GM08714 (cell line): Measurements from ENCODE around the gene CLEC18C.
"Not testable (repeated sequence)": the region's sequence is repeated elsewhere in the genome, so short reads cannot be mapped to it uniquely, and the experiment has no call there.

Experiments
- H3K4me3 ChIP-seq: fragments of 200-500 bp; sonication (Bioruptor generic); 2 replicates; pipeline ENCODE4 v1.5.1; 2014; ENCODE audit warnings: mild to moderate bottlenecking, low read length, inconsistent platforms

Gene CLEC18C

DNA sequence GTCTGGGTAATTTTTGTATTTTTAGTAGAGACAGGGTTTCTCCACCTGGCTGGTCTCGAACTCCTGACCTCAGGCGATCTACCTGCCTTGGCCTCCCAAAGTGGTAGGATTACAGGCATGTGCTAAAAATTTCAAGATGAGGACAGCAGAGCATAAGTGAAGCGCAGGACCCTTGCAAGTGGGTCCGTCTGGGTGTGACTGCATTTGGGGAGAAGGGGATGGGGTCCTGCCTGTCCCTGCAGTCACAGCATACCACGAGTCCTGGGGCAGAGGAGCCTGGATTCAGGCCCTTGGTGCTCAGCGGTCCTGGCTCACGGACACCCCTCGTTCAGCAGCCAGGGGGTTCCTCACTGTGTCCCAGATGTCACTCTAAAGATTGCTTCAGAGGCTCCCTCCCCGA is 24.6 kb downstream of the CLEC18C start:
- not testable (repeated sequence) for H3K4me3 ChIP-seq

DNA sequence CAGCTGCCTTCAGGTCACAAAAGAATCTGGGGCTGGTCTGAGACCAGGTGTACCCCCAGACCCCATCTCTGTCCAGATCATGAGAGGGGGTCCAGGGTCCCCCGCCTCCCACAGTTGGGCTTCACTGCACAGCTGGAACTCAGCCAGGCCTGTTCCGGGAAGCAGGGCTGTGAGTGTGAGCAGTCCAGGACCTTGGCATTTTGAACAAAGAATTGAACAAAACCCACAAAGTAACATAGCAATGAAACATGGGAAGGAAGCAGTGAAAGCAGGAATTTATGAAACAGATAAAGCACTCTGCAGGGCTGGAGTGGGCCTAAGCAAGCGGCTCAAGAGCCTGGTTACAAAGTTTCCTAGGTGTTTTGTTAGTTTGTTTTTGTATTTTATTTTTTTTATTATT is 25.1 kb downstream of the CLEC18C start:
- H3K4me3 ChIP-seq = not testable (repeated sequence)

DNA sequence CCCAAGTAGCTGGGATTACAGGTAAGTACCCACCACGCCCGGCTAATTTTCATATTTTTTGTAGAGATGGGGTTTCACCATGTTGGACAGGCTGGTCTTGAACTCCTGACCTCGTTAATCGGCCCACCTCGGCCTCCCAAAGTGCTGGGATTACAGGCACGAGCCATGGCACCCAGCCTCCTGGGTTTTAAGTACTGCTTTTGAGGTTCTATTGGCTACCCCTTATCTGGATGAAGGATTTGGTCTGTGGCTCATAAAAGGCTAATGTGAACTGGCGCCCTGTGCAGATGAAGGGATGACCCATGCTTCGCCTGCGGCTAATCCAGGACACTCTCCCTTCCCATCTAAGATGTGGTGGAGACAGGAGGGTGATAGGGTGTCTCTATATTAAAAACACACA is 25.6 kb downstream of the CLEC18C start:
- H3K4me3 ChIP-seq = not testable (repeated sequence)

DNA sequence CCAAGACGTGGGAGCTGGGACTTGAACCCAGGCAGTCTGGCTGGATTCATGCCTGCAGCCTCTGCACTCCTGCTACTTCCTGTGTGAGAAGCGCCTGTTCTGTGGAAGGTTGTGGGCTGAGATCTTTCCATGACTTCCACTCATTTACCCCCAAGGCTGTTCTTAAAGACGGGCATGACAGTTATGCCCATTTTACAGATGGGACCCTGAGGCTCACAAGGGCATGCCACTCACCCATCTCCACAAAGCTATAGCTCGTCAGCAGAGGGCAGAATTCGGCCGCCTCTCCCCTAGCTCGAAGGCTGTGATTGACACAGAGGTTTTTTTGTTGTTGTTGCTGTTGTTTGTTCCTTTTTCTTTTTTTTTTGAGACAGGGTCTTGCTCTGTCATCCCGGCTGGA is 26.5 kb downstream of the CLEC18C start:
- not testable (repeated sequence) for H3K4me3 ChIP-seq

DNA sequence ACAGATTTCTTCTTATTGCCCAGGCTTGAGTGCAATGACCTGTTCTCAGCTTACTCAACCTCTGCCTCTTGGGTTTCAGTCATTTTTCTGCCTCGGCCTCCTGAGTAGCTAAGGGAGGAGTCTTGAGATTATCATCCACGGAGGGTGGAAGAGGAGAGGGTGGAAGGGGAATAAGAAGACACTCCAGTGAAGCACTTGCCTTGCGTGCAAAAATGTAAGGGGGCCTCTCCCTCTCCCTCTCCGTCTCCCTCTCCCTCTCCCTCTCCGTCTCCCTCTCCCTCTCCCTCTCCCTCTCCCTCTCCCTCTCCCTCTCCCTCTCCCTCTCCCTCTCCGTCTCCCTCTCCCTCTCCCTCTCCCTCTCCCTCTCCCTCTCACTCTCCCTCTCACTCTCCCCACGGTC is 29.9 kb downstream of the CLEC18C start:
- not testable (repeated sequence) for H3K4me3 ChIP-seq

DNA sequence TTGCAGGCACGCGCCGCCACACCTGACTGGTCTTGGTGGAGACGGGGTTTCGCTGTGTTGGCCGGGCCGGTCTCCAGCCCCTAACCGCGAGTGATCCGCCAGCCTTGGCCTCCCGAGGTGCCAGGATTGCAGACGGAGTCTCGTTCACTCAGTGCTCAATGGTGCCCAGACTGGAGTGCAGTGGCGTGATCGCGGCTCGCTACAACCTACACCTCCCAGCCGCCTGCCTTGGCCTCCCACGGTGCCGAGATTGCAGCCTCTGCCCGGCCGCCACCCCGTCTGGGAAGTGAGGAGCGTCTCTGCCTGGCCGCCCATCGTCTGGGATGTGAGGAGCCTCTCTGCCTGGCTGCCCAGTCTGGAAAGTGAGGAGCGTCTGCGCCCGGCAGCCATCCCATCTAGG is 30.4 kb downstream of the CLEC18C start:
- not testable (repeated sequence) for H3K4me3 ChIP-seq

DNA sequence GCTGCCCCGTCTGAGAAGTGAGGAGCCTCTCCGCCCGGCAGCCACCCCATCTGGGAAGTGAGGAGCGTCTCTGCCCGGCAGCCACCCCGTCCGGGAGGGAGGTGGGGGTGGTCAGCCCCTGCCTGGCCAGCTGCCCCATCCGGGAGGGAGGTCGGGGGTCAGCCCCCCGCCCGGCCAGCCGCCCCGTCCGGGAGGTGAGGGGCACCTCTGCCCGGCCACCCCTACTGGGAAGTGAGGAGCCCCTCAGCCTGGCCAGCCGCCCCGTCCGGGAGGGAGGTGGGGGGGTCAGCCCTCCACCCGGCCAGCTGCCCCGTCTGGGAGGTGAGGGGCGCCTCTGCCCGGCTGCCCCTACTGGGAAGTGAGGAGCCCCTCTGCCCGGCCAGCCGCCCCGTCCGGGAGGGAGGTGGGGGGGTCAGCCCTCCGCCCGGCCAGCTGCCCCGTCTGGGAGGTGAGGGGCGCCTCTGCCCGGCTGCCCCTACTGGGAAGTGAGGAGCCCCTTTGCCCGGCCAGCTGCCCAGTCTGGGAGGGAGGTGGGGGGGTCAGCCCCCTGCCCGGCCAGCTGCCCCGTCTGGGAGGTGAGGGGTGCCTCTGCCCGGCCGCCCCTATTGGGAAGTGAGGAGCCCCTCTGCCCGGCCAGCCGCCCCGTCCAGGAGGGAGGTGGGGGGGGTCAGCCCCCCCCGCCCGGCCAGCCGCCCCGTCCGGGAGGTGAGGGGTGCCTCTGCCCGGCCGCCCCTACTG is 31.2 kb downstream of the CLEC18C start:
- H3K4me3 ChIP-seq = not testable (repeated sequence)

DNA sequence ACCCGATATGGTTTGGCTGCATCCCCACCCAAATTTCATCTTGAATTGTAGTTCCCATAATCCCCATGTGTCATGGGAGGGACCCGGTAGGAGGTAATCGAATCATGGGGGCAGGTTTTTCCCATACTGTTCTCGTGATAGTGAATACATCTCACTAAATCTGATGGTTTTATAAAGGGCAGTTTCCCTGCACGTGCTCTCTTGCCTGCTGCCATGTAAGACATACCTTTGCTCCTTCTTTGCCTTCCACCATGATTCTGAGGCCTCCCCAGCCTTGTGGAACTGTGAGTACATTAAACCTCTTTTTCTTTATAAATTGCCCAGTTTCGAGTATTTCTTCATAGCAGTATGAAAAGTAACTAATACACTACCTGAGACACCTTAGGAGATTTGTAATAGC is 32.8 kb downstream of the CLEC18C start:
- H3K4me3 ChIP-seq = not testable (repeated sequence)

DNA sequence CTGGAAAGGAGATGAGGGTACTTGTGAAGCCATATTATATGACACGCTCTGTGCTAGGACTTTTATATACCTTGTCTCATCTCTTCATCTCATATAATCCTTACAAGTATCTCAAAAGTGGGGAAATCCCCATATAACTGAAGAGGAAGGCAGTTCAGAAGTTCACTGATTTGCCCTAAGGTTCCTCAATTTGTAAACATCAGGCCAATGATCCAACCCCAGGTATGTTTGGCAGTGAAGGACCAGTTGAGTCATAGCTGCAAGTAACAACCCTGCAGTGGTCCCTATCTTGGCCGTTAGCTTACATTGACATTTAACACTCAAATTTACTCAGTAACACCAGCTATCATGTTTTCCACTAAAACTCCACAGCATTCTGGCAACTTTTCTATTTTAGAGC is 45.0 kb downstream of the CLEC18C start:
- H3K4me3 ChIP-seq = not testable (repeated sequence)

DNA sequence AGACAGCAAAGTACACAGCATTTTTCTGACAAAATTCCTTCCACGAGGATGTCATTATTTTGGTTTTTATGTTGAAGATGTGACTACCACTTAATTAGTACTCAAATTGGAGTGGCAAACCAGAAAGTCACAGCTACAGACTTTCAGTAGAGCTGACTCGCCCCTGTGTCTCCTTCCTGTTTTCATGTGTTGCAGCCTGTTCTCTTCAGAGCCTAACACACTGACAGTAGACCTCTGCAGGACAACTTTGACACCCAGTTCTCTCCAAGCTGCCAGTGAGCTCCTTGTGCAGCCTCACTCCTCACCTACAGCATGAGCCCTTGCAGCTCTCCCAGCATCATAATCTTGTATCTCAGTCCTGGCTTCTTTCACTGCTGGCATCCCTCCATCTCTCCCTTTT is 49.0 kb downstream of the CLEC18C start:
- H3K4me3 ChIP-seq = not testable (repeated sequence)

DNA sequence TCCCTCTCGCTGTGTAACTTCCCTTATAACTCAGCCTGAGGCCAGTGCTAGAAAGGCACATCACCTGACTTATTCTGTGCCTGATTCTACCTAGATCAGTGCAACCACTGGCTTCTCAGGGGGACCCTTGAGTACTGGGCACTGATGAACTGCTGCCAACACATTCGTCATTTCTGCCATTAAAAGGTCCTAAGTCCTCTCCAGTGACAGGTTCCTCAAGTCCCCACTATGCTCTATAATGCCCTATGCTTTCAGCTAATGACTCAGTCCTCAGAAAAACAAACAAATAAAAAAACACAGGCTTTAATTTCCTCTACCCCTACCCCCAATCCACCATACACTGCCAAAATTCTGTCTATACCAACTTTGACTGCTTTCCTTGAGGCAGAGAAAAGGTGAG is 49.6 kb downstream of the CLEC18C start:
- not testable (repeated sequence) for H3K4me3 ChIP-seq

DNA sequence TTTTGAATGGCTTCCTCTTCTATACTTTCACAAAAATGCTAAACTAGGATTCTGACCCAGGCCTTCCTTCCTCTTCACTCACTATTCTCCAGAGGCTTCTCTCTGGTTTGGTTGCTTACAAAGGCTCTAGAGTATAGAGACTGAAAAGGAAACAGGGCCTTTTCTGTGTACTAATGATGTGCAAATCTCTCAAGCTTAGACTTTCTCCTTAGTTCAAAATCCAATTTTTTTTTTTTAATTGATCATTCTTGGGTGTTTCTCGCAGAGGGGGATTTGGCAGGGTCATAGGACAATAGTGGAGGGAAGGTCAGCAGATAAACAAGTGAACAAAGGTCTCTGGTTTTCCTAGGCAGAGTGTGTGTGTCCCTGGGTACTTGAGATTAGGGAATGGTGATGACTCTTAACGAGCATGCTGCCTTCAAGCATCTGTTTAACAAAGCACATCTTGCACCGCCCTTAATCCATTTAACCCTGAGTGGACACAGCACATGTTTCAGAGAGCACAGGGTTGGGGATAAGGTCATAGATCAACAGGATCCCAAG is 50.5 kb downstream of the CLEC18C start:
- H3K4me3 ChIP-seq = not testable (repeated sequence)

DNA sequence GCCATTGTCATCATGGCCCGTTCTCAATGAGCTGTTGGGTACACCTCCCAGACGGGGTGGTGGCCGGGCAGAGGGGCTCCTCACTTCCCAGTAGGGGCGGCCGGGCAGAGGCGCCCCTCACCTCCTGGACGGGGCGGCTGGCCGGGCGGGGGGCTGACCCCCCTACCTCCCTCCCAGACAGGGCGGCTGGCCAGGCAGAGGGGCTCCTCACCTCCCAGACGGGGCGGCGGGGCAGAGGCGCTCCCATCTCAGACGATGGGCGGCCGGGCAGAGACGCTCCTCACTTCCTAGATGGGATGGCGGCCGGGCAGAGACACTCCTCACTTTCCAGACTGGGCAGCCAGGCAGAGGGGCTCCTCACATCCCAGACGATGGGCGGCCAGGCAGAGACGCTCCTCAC is 51.1 kb downstream of the CLEC18C start:
- not testable (repeated sequence) for H3K4me3 ChIP-seq

DNA sequence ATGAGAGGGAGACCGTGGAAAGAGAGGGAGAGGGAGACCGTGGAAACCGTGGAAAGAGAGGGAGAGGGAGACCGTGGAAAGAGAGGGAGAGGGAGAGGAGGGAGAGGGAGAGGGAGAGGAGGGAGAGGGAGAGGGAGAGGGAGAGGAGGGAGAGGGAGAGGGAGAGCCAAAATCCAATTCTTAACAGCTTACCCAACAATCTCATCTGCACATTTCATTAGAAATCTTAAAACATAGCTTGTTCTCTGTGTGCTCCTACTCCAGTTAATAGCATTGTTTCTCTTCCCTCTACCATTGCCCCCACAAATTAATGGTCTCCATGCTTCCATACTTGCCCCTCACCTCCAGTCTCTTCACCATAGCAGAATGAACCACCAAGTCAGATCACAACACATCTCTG is 51.8 kb downstream of the CLEC18C start:
- not testable (repeated sequence) for H3K4me3 ChIP-seq

DNA sequence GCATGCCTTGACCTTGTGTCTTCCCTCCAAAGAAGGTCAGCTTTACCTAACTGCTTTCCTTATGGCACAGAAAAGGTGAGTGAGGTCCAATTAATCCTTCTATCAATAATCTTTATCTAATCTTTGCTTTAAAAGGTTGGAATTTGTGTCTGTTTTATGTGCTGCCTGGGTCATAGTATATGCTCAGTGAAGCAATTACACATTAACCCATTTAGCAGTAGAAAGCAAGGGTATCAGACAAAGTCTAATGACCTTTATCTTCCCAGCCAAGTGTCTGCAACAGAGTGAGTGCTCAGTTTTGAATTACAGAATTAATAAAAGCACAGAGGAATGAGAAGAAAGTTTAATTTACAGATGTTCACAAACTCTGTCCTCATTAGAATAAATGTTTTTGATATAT is 52.4 kb downstream of the CLEC18C start:
- H3K4me3 ChIP-seq = not testable (repeated sequence)

DNA sequence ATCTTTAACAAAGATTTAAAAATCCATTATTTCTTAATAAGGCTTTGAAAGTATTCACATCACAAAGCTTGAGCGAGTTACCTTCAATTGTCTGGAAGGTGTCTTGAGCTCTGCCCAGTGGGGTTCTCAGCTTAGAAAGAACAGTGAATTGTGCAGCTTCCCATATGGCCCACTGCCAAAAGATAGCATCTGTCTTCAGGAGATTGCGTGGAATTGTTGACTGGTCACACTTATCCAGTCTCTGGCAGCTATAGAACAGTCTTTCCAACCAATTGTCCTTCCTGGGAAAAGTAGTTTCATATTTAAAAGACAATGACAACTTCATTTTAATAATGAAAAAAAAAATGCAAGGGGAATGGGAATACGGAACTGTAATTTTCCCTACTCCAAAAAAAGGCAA is 58.2 kb downstream of the CLEC18C start:
- not testable (repeated sequence) for H3K4me3 ChIP-seq
